GM23338 (cell line): ENCODE measurements around the gene AGAP1. TPM values are rescaled to one million over a fixed set of nuclear protein-coding genes. Genes with fewer than 3 reads are reported as not detected.

ENCODE experiments used
- ATAC-seq: fragments of 200-7000 bp; cut with Tn5 transposase; 3 replicates; pipeline ENCODE4 v1.9.1; 2020
- DNase-seq: peaks from one replicate; pipeline ENCODE4 v3.0.0-alpha.2; 2015; ENCODE audit warnings: low spot score
- H2AFZ ChIP-seq: fragments of 200-600 bp; sonication (generic); 2 replicates; pipeline ENCODE4 v1.8.0; 2016; ENCODE audit warnings: antibody characterized with exemption, mild to moderate bottlenecking, moderate library complexity
- H3F3A ChIP-seq: fragments of 200-600 bp; sonication (generic); replicated peaks from 2 replicates; pipeline ENCODE4 v1.8.0; 2017; ENCODE audit warnings: antibody characterized with exemption, mixed run types, low read depth
- H3K27ac ChIP-seq: fragments of 200-600 bp; sonication (generic); 2 replicates; pipeline ENCODE4 v1.6.1; 2016; ENCODE audit warnings: low read depth
- H3K27me3 ChIP-seq: fragments of 200-600 bp; sonication (generic); 2 replicates; pipeline ENCODE4 v1.8.0; 2016; ENCODE audit warnings: mild to moderate bottlenecking, mixed run types, moderate library complexity; ENCODE audit not compliant: insufficient read depth
- H3K36me3 ChIP-seq: fragments of 200-600 bp; sonication (generic); 2 replicates; pipeline ENCODE4 v1.8.0; 2016; ENCODE audit warnings: mild to moderate bottlenecking; ENCODE audit not compliant: insufficient read depth
- H3K4me1 ChIP-seq: fragments of 200-600 bp; sonication (generic); 2 replicates; pipeline ENCODE4 v1.8.0; 2016; ENCODE audit warnings: mild to moderate bottlenecking, moderate library complexity; ENCODE audit not compliant: insufficient read depth
- H3K4me2 ChIP-seq: fragments of 200-600 bp; sonication (generic); 2 replicates; pipeline ENCODE4 v1.7.1; 2017; ENCODE audit warnings: mixed run types
- H3K4me3 ChIP-seq: fragments of 200-600 bp; sonication (generic); 2 replicates; pipeline ENCODE4 v1.6.1; 2016; ENCODE audit warnings: mixed run types
- H3K79me2 ChIP-seq: fragments of 200-600 bp; sonication (generic); replicated peaks from 2 replicates; pipeline ENCODE4 v1.8.0; 2017; ENCODE audit warnings: mild to moderate bottlenecking; ENCODE audit not compliant: insufficient read depth
- H3K9me2 ChIP-seq: fragments of 200-600 bp; sonication (generic); 2 replicates; pipeline ENCODE4 v1.8.0; 2017; ENCODE audit not compliant: insufficient read depth
- H4K20me1 ChIP-seq: fragments of 200-600 bp; sonication (generic); replicated peaks from 2 replicates; pipeline ENCODE4 v1.8.0; 2017; ENCODE audit warnings: mild to moderate bottlenecking; ENCODE audit not compliant: insufficient read depth
- H3K27ac Mint-ChIP-seq: 2 replicates; pipeline ENCODE4 v1.8.0; 2020; ENCODE audit warnings: inconsistent platforms, mild to moderate bottlenecking, moderate library complexity, mixed read lengths
- H3K27me3 Mint-ChIP-seq: 3 replicates; pipeline ENCODE4 v1.8.0; 2022; ENCODE audit warnings: low read depth, mild to moderate bottlenecking, moderate library complexity, mixed read lengths, inconsistent platforms; ENCODE audit not compliant: insufficient read depth, poor library complexity
- H3K36me3 Mint-ChIP-seq: 3 replicates; pipeline ENCODE4 v1.8.0; 2021; ENCODE audit warnings: low read depth, mild to moderate bottlenecking, inconsistent platforms, moderate library complexity, mixed read lengths
- H3K4me1 Mint-ChIP-seq: 3 replicates; pipeline ENCODE4 v1.8.0; 2020; ENCODE audit warnings: mild to moderate bottlenecking, inconsistent platforms, mixed read lengths
- H3K4me3 Mint-ChIP-seq: 3 replicates; pipeline ENCODE4 v1.8.0; 2021; ENCODE audit warnings: moderate library complexity, mild to moderate bottlenecking, inconsistent platforms, mixed read lengths
- H3K9me3 Mint-ChIP-seq: 3 replicates; pipeline ENCODE4 v1.8.0; 2020; ENCODE audit warnings: moderate library complexity, mild to moderate bottlenecking, inconsistent platforms, mixed read lengths
- CTCF ChIP-seq, 2 experiments: fragments of 200-600 bp in 1 of 2; sonication (generic) in 1 of 2; conservative IDR thresholded peaks; 2 replicates each; pipeline versions ENCODE4 v1.5.1 to v1.6.1; 2016 to 2017; ENCODE audit warnings: antibody characterized with exemption in 2 of 2, low read depth in 2 of 2, mild to moderate bottlenecking in 2 of 2, moderate library complexity in 1 of 2
- ETS1 ChIP-seq: IDR thresholded peaks from 2 replicates; pipeline ENCODE4 v1.6.1; 2016; ENCODE audit warnings: antibody characterized with exemption
- EZH2 ChIP-seq: fragments of 200-600 bp; sonication (generic); IDR thresholded peaks from one replicate; pipeline ENCODE4 v1.8.0; 2017; ENCODE audit warnings: antibody characterized with exemption, mild to moderate bottlenecking, low read depth; ENCODE audit not compliant: unreplicated experiment
- EZH2phosphoT487 ChIP-seq: fragments of 200-600 bp; sonication (generic); IDR thresholded peaks from one replicate; pipeline ENCODE4 v1.8.1; 2018; ENCODE audit warnings: antibody characterized with exemption; ENCODE audit not compliant: unreplicated experiment
- JUNB ChIP-seq: IDR thresholded peaks from one replicate; pipeline ENCODE4 v1.6.1; 2016; ENCODE audit warnings: antibody characterized with exemption; ENCODE audit not compliant: unreplicated experiment
- NANOG ChIP-seq: IDR thresholded peaks from 2 replicates; pipeline ENCODE4 v1.6.1; 2016; ENCODE audit warnings: antibody characterized with exemption, borderline replicate concordance
- REST ChIP-seq: IDR thresholded peaks from one replicate; pipeline ENCODE4 v1.6.1; 2018; ENCODE audit warnings: antibody characterized with exemption; ENCODE audit not compliant: unreplicated experiment
- STAT1 ChIP-seq: IDR thresholded peaks from one replicate; pipeline ENCODE4 v1.6.1; 2016; ENCODE audit warnings: antibody characterized with exemption; ENCODE audit not compliant: unreplicated experiment
- ZNF114 ChIP-seq: fragments of 250-450 bp; sonication (Bioruptor Pico); IDR thresholded peaks from 2 replicates; pipeline ENCODE4 v1.5.0; 2020; ENCODE audit warnings: mild to moderate bottlenecking, moderate library complexity
- ZNF462 ChIP-seq: fragments of 250-450 bp; sonication (Bioruptor Pico); IDR thresholded peaks from 2 replicates; pipeline ENCODE4 v1.5.0; 2020; ENCODE audit warnings: mild to moderate bottlenecking, moderate library complexity
- polyA plus RNA-seq: library from polyadenylated mRNA; unstranded; fragments of >200 nt; fragmentation: Nextera tagmentation; extraction: Ambion mirVana; gene quantifications from 2 replicates; pipeline ENCODE4 v1.2.1, GENCODE V29; 2016
- total RNA-seq: library from RNA; depleted of rRNA; stranded (reverse); fragments of >200 nt; shearing (Covaris generic); gene quantifications from 2 replicates; pipeline ENCODE4 v1.2.3, GENCODE V29; 2014

Gene AGAP1
- total and polyA plus RNA-seq, 2 experiments from 2014 or later, result 13.3 to 27.9 TPM

GRCh38 chr2:235897992-235898391 lies 404.1 kb downstream of the AGAP1 start (continued):
- TF ChIP-seq ZNF462 (CRISPR knock-in tag) (no peak), ZNF114 (CRISPR knock-in tag) (no peak), ETS1 (no peak), EZH2 (no peak), JUNB (no peak), STAT1 (no peak), NANOG (no peak), EZH2phosphoT487 (no peak)

- Histone ChIP-seq H3F3A (no peaks in the 10 kb centered on the region), H3K27me3 (no peaks in the 10 kb centered on the region), H3K4me2 (no peak overlapping the region), H4K20me1 (peaks cover 4% of the 10 kb centered on the region; the same call in 1 of the 2 replicates), H3K79me2 (no peaks in the 10 kb centered on the region), H3K4me1 (0 out of 2 replicates have a peak, but pooled peaks cover 3% of the 10 kb centered on the region), H2AFZ (no peak overlapping the region), H3K27ac (no peak overlapping the region), H3K9me2 (peaks cover 2% of the 10 kb centered on the region; the same call in 1 of the 2 replicates), H3K36me3 (no peaks in the 10 kb centered on the region), H3K4me3 (no peak overlapping the region)
- Mint-ChIP-seq H3K36me3 (peaks cover 12% of the 10 kb centered on the region), H3K27ac (no peak overlapping the region), H3K27me3 (no peaks in the 10 kb centered on the region), H3K4me3 (no peak overlapping the region), H3K9me3 (no peaks in the 10 kb centered on the region), H3K4me1 (peaks cover 6% of the 10 kb centered on the region)
- DNase-seq, result no peak
- ATAC-seq, result no peak
- TF ChIP-seq NANOG, result no peak
- TF ChIP-seq STAT1, result no peak
- TF ChIP-seq EZH2phosphoT487, result no peak
- no peak for TF ChIP-seq REST
- no peak for TF ChIP-seq EZH2
- no peak for TF ChIP-seq JUNB
- no peak for TF ChIP-seq ETS1
- TF ChIP-seq CTCF (conservative IDR thresholded peaks at IDR 0.05; ENCODE audit: low read depth in 2 of 2), result no peak
Observed at GRCh38 chr2:235898766-235899165, 404.9 kb downstream of the AGAP1 start.
